CD4-positive, alpha-beta T cell treated with Interleukin-17A for 4 hours (primary cell): ENCODE data around the gene DPH2.

Experiments
- DNase-seq: peaks from one replicate; pipeline ENCODE4 v3.0.0-alpha.2; 2020; ENCODE audit warnings: mixed read lengths

DPH2 gene

DNA sequence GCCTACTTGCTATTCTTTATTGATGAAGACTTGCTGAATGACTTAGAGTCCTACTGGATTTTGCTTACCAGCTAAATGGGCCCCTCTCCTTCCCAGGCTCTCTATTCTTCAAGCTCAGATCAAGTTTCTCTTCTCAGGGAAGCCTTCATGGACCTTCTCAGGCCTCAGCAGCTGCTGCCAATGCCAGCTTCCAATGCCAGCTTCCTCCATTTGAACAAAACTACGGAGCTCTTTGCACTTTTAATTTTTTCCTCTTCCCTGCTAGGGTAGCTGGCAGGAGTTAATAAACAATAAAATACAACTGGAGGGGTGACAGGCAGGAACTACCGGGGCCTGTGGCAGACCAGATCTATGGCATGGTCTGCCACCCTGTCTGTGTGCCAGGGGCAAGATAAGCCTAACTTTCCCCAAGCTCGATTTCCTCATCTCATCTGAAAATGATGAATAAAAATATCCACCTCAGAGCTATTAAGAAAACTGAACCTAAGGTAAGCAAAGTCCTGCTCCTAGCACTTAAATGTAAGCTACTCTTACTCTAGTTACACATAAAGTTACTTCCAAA, 24.1 kb upstream of the DPH2 start:
- DNase-seq = no peak

DNA sequence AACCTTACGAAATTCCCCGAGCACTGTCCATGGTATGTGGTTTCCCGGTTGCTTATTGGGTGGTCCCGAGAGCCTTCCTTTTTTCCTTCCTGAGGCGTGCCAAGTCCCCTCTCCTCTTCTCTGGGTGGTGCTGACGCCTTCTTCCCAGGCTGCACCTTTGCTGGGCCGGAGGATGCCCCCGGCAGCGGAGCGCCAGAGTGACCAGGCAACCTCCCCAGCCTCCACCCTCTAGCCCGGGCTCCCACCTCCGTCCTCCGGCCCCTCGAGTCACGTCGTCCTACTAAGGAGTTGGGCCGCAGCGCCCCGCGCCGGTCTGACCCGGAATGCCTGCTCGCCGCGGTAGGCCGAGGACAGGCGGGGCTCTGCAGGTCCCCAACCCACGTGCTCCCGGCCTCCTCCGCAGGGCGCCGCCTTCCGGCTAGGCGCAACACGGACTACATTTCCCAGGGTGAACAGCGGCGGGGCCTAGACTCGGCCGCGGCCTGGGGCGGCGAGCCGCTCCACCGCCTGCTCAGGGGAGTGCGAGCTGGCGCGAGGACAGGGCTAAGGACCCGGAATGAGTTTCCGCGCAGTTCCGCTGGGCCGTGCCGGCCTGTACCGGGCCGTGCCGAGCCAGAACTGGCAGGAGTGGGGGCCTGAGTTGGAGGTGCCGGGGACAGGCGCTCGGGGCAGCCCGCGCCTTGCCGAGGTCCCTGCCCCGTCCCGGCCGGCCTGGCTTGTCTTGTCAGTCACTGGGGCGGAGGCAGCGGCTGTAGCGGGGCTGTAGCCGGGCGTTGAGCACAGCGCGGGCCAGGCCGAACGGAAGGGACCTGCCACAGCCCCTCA, 23.4 kb upstream of the DPH2 start, which contains the start of gene IPO13:
TSS of gene IPO13 (plus strand) at position 715 of the 825 bp plus-strand sequence. CDS start 651 bp downstream, outside the sequence.
- peak; percentile 95 for DNase-seq

DNA sequence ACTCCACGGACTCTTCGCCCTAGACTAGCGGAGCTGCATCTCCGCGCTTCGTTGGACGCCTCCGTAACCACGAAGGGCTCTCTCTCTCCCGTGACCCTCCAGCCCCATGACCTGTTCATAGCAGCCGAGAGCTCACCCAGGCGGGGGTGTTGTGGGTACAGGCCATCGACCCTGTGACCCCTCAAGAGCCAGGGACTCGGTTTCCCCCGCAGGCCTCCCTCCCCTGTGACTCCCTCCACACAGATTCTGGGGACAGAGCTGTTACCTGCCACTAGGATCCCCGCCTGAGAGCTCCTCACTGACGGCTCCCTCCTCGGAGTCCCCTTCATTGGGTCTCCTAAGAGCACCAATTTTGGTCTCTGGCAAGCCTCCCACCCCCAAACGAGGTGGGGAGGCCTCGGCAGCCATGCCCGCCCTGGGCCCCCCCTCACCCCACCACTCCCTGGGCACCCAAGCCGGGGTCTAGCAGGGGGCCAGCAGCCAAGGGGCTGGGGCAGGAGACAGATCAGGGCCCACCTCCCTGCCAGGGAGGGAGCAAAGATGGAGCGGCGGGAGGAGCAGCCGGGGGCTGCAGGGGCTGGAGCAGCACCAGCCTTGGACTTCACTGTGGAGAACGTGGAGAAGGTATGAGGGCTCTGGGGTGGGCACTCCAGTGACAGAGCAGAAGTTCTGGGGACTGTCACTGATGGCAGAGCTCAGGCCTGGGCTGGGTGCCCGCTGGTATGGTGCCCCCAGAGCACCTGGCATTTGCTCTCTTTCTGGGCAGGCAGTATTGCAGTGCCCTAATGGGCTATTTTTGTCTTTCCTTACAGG, 22.5 kb upstream of the DPH2 start:
- no peak for DNase-seq

DNA sequence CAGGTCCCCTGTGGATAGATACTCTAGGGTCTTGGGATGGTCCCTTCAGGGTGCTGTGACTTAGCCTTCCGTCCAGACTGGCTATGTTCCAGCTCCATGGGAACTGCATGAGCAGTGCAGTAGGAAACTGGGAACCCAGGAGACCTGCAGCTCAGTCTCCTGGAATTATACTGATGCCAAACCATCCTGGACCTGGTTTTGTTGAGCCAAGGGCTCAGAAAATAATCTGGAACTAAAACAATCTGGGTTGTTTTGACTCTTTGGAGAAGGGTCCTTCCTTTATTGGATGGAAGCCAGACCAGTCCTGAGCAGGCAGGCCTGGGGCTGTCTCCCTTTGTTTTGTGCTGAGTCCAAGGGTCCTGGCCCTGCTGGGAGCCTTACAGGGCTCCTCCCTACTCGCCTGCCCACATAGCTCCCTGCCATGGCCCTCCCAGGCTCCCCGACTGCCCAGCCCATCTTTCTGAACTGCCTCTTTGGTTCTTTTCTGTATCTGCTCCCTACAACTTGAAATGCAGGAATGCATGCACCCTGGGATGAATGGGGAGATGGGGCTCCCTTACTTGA, 21.9 kb upstream of the DPH2 start:
- DNase-seq = no peak

DNA sequence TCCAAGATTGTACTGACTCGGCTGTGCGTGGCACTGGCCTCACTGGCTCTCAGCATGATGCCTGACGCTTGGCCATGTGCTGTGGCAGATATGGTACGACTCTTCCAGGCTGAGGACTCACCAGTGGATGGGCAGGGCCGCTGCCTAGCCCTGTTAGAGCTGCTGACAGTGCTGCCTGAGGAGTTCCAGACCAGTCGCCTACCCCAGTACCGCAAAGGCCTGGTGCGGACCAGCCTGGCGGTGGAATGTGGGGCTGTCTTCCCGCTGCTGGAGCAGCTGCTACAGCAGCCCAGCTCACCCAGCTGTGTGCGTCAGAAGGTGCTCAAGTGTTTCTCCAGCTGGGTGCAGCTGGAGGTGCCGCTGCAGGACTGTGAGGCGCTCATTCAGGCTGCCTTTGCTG, 20.1 kb upstream of the DPH2 start:
- no peak for DNase-seq

DNA sequence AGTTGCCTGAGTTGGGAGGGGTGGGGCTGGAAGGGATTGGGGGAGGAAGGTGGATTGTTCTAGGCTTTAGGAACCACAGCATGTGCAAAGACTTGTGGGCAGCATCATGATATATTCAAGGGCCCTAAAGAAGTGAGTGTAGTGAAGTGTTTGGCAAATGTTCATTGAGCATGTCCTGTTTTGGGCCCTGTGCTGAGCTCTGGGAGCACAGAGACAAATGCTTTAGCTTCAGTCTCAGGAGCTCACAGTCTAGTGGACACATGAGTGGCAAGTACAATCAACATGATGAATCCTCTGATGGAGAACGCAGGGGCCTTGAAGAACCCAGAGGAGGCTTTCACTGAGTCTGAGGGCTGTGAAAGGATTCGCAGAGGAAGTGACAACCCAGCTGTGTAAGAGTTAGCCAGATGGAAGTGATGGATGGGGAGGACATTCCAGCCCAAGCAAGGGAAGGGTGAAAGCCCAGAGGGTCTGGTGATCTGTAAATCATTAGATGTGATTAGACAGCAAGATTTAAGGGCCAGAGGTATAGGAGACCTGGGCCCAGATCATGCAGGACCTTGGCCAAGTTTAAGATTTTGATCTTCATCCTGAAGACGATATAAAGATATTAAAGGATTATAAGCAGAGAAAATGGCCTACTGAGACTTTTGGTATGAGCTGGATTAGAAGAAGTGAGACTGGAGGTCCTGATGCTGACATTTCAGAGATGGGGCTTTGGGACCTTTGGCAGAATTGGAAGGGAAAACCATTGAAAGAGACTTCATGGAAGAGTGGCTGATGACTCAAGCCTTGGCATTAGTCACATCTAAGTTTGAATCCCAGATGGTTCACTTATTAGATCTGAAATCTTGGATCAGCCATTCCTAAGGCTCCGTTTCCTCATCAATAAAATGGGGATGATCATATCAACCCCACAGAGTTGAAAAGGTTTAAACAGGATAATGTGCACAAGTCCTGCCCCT, 18.5 kb upstream of the DPH2 start:
- no peak for DNase-seq

DNA sequence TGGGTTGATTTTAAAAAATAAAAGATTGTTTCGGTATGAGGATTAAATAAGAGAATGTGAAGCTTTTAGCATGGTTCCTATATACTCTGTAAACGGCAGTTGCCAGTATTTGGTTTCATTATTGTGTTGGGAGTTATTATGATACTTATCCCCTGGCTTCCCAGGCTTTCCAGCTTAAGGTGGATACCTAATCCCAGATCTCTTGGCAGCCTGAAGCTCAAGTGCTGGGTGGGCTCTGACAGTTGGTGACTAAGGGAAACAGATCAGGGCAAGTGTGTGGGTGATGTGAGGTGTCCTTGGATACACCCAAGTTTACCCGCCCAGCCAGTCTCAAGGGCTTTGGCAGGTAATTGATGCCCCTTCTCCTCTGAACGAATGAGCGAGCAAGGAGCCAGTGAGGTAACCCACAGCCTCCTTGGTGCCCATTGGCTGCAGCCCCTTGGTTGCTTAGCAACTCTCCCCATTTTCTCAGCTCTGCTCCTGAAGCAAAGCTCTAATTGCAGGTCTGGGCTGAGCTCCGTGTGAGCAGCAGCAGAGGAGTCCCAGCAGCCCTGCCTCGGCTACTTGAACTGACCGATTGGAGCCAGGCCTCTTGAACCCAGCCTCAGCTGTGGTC, 17.0 kb upstream of the DPH2 start:
- DNase-seq = no peak

DNA sequence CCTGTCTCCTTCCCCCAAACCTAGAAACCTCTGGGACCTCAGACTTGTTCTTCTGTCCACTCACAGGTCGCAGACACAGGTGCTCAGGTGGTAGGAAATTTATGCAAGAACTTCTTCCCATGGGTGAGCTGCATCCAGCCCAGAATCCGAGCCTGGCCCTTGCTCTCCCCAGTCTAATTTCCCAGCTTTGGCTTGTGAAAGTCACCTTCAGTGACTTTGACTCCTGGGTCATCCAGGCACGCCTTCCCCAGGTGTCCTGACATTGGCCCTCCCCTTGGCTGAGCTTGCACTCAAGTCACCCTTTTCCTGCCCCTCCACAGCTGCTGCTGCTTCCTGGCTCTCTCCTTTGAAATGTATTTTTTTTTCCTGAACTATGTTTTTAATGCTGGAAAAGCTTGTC, 16.4 kb upstream of the DPH2 start:
- DNase-seq = no peak

DNA sequence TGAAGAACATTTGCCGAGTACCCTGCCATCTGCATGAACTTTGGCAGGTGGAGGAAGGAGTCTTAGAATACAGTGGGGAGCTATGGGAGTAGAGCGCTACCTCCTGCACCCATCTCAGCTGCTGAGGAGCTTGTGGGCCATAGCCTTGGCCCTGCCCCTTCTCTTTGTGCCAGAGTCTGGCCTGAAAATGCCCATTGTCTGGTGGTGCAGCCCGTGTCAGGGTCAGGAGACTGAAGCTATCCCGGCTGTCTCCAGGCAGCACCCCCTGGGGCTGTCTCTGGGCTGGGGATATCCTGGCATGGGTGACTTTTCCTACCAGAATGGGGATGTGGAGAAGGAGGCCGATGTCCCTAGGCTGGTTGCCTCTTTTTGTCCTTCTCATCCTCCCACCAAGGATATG, 15.8 kb upstream of the DPH2 start:
- DNase-seq = no peak

DNA sequence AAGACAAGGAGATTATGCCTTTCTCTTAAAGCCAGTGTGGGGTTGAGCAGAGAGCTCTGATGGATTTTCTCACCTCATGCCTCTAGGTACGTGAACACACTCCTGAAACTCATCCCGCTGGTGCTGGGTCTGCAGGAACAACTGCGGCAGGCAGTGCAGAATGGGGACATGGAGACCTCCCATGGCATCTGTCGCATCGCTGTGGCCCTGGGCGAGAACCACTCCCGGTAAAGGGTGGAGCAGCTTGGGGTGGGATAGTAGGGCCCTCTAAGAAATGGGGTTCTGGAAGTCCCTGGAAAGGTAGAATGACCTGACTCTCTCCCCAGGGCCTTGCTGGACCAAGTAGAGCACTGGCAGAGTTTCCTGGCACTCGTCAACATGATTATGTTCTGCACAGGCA, 13.6 kb upstream of the DPH2 start:
- DNase-seq = no peak

DNA sequence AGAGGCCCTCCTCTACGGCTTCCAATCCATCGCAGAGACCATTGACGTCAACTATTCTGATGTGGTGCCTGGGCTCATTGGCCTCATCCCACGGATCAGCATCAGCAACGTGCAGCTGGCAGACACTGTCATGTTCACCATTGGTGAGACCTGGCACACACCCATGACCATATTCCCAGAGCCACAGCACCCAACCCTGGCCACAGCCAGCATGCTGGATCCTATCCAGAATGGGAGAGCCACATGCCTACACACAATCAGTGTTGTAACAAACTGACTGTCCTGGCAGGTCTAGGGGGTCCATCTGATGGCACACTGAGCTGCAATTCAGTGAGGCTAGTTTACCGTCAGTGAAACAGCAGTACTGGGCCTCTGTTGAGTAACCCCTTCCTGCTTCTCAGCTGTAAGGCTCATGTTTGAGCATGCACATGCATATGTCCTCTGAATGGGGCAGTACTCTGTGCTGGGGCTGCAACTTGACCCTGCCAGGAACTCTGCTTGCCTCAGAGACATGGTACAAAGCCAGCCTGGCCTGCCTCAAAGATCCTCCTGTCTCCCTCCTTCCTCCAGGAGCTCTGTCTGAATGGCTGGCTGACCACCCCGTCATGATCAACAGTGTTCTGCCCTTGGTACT, 12.3 kb upstream of the DPH2 start:
- DNase-seq = no peak

DNA sequence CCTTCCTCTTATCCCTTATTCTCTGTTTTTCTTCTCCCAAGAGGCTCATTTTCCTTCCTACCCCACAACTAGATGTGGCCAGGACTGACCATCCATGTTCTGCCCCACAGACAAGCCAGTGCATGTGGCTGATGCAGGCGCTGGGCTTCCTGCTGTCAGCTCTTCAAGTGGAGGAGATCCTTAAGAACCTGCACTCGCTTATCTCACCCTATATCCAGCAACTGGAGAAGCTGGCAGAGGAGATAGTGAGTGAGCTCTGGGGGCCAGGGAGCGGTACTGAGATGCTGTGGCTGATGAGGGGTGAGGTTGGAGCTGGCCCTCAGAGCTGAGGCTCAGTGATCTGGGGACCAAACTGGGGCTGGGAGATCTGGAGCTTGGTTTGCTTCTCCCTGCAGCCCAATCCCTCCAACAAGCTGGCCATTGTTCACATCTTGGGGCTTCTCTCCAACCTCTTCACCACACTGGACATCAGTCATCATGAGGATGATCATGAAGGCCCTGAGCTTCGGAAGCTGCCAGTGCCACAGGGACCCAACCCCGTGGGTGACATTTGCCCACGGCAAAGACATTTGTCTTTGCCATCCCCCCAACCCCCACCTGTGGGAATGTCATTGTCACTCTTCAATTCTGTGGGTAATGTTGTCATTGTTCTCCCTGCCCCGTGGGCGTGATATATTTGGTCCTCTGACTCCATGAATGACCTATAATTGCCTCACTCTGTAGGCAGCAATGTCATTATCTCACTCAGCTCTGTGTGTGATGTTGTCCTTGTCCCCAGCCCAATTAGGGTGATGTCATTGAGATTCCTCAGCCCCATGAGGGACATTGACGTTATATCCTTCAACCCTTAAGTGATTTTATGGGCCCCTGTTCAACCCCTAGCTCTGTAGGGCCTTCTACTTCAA, 11.2 kb upstream of the DPH2 start:
- no peak for DNase-seq

DNA sequence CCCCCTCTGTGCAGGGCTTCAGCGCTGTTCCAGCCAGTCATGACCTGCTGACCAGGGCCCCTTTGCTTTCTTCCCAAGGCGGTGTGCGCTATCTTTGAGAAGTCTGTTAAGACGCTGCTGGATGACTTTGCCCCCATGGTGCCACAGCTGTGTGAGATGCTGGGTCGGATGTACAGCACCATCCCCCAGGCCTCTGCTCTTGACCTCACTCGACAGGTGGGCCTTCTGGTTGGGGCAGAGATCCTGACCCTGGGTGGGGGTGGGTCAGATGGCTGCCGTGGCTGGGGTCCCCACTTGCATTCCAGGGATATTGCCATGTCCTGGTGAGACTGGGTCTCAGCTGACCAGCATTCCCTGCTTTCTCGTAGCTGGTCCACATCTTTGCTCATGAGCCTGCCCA, 9.0 kb upstream of the DPH2 start:
- DNase-seq = no peak

DNA sequence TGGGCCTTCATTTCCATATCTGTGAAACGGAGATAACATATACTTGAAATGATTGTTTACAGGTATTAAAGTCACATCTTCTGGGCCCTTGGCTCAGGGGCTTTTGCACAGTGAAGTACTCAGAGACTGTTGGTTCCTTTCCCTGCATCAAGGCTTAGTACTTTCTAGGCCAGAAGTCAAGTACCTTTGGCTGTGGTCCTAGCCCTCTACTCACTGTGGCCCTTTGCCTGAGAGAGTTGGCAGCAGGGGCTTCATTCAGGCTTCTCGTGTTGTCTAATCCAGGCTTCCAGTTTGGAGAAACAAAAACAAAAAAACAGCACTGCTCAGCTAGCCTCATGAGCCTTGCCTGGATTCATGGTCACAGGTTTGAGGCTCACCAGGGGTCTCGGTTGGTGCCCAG, 8.1 kb upstream of the DPH2 start:
- DNase-seq = no peak

DNA sequence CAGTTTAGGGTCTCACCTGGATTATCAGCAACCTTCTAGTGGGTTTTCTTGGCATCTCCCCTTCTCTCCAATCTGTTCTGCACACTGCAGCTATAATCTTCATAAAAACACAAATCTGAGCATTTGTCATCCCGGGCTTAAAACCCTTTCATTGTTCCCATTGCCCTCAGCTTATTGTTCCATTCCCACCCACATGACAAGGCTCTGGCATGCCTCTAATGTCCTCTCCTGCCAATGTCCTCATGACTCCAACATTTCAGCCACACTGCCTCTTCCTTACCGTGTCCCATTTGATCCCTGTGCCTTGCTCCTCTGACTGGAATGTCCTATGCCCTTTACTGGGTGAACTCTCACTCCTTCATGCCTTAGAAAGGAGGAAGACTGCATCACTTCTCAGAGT, 7.5 kb upstream of the DPH2 start:
- no peak for DNase-seq

DNA sequence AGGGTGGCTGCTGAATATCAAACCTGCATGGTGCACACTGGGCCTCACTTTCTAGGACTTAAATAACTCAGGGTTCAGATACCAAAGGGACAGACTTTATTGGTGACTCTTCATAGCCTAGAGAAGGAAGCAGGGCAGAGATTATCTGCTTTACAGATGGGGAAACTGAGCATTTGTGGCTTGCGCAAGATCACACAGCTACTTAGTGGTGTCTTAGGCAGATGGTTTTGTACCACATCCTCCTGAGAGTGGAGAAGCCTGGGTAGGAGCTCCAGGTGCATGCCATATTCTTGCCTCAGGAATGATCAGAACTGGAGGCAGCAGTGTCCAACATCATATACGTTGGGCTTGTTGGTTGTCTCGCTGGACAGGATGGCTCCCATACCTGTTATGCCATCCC, 6.8 kb upstream of the DPH2 start:
- no peak for DNase-seq

DNA sequence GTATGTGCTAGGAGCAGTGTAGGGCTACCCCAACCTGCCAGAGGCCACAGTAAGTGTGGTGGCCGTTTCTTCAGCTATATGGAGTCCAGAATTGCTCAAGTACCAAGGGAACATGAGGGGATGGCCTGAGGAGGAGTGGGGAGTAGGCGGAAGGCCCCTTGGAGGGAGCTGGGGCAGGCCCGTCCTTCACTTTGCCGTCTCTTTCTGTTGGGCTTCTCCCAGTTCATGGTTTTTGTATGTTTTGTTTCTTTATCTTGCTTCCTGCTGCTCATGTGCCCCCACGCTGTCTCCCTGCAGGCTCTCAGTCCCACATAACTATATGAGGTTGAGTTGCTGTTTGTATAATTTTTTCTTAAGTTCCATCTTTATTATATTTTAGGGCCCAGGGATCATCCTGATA, 5.9 kb upstream of the DPH2 start:
- DNase-seq = no peak

DNA sequence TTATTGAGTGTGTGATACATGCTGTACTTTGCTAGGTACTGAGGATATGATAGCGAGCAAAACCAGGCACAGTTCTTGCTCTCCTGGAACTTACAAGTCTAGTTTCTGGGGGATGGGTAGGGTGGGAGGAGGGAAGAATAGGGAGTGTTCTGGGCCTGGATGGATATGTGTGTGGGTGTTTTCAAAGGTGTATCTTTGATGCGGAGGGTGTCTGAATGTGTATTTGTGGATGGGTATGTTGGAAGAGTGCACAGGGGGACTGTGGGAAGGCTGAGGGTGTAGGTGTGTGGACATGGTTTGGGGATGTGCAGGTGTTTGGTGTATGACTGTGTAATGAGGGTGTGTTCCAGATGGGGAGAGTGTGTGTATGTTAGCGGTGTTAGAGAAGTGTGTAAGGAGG, 4.5 kb upstream of the DPH2 start:
- no peak for DNase-seq

DNA sequence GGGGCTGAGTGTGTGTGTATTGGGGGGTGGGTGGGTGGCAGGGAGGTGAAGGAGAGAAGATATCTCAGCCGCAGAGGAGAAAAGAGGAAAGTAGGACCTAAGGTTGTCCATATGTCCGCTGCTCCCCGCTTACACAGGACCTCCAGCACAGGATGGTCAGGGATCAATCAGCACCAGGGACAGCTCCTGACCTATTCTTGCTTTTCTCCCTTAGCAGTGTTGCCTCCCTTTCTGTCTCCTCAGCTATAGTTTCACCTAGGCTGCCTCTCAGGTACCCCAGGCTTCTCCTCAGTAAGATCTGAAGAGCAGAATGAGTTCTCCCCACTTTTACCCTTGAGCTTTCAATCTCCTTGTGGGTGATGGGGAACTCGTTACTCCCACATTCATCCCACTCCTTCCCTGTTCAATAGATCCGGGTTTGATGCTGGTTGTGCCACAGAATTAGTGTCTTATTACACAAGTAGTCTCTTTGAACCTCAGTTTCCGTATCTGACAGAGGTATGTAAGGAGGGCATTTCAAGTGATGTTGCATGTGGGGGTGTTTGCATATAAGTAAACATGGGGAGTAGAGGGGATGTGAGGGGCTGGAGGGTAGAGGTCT, 1.4 kb upstream of the DPH2 start:
- peak; percentile 44 for DNase-seq

DNA sequence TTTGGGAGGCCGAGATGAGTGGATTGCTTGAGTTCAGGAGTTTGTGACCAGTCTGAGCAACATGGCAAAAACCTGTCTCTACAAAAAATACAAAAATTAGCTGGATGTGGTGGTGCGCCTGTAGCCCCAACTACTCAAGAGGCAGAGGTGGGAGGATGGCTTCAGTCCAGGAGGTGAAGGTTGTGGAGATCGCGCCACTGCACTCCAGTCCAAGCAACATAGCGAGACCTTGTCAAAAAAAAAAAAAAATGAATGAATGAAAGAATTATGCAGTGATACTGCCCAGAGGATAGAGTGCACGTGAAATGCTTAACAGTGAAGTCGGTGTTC, 429 bp upstream of the DPH2 start:
- no peak for DNase-seq
